Thyroid gland (tissue), 4 donors: ENCODE results near the gene SRSF12.

Source experiments
- CTCF ChIP-seq, 6 experiments: fragments of 200-600 bp in 3 of 6; fragments of 450-650 bp in 3 of 6; sonication (generic) in 3 of 6; IDR thresholded peaks; one replicate each; pipeline ENCODE4 v1.5.1; 2016 to 2019; ENCODE audit warnings: antibody characterized with exemption in 6 of 6, mild to moderate bottlenecking in 2 of 6, inconsistent platforms in 1 of 6, moderate library complexity in 1 of 6
- POLR2A ChIP-seq, 2 donors: fragments of 450-650 bp; IDR thresholded peaks; one replicate each; pipeline ENCODE4 v1.6.1; 2017; ENCODE audit warnings: antibody characterized with exemption in 2 of 2, mild to moderate bottlenecking in 2 of 2, moderate library complexity in 1 of 2

GRCh38 chr6:89059227-89059626 lies 58.6 kb downstream of the SRSF12 start:
- no peak for TF ChIP-seq CTCF (IDR thresholded peaks at IDR 0.05)
- TF ChIP-seq POLR2A (IDR thresholded peaks at IDR 0.05), result no peak
